GM19452 (cell line): ENCODE data around the gene LYPLA2.
"Not testable (repeated sequence)": the region's sequence is repeated elsewhere in the genome, so short reads cannot be mapped to it uniquely, and the experiment has no call there.

ENCODE experiments used
- ATAC-seq: cut with Tn5 transposase; IDR thresholded peaks from one replicate; pipeline ENCODE4 v1.9.1; 2021; ENCODE audit not compliant: unreplicated experiment

Gene LYPLA2

GRCh38 chr1:23799570-23800399, 8.8 kb downstream of the LYPLA2 start:
- ATAC-seq, result peak; percentile 2

DNA sequence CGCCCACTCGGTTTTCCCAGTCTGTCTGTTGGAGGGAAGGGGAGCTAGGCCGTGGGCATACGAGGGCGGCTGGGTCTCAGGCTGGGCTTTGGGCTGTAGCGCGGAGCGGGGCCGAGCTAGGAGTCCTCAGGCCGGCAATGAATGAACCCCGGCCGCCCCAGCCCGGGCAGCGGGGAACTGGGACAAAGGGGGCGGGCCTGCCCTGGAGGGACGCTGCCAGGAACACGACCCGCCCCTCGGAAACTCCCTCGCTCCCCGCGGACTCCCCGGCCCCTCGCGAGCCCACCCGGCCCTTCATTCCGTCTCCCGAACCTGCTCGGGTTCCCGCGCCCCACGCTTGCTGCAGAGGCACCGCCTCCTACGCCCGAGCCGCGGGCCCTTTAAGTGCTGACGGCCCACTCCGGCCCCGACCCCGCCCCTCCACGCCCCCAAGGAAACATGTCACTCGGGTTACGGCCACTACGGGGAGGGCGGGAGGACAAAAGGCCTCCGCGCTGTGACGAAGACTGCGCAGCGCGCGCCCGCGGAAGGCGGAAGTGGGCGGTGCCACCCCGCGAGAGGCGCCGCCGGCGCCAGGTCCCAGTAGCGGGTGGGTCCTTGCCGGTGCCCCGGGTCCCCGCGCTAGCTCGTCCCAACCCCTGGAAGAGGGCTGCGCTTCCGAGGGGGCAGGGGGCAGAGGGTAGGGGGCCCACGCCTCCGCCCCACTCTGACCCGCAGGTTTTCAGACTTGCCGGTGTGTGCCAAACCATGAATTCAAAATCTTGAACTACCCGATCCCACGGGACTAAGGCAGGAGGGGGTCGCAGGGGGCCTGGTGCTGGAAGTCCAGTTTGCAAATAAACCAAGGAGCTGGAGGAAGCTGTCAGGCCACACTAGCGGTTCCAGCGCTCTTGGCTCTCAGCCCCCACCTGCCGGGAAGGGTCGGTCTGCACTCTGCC, 9.7 kb downstream of the LYPLA2 start, which contains the start of gene GALE:
TSS of gene GALE (minus strand) at position 355 of the 938 bp plus-strand sequence. CDS start 1,747 bp downstream, outside the sequence.
- ATAC-seq, result peak; percentile 75

- ATAC-seq, result no peak
These were observed 10.4 kb downstream of the LYPLA2 start for GRCh38 chr1:23801338-23801748.

- ATAC-seq, result no peak
These were observed 10.9 kb downstream of the LYPLA2 start for GRCh38 chr1:23801876-23802275.

DNA sequence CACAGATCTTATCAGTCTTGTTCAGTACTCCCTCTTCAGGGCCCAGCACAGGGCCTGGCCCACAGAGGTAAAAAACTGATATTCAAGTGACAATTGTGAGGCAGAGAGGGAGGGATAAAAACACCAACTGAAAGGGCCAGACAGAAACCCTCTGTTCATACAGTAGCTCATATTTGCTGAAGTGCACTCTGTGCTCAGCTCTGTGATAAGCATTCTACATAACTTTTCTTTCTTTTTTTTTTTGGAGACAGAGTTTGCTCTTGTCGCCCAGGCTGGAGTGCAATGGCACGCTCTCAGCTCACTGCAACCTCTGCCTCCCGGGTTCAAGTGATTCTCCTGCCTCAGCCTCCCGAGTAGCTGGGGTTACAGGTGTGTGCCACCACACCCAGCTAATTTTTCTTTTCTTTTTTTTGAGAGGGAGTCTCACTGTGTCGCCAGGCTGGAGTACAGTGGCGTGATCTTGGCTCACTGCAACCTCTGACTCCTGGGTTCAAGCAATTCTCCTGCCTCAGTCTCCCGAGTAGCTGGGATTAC, 11.9 kb downstream of the LYPLA2 start:
- not testable (repeated sequence) for ATAC-seq

GRCh38 chr1:23803674-23804073, 12.7 kb downstream of the LYPLA2 start:
- no peak for ATAC-seq

- ATAC-seq, result no peak
These were observed 13.4 kb downstream of the LYPLA2 start for GRCh38 chr1:23804183-23804835.

DNA sequence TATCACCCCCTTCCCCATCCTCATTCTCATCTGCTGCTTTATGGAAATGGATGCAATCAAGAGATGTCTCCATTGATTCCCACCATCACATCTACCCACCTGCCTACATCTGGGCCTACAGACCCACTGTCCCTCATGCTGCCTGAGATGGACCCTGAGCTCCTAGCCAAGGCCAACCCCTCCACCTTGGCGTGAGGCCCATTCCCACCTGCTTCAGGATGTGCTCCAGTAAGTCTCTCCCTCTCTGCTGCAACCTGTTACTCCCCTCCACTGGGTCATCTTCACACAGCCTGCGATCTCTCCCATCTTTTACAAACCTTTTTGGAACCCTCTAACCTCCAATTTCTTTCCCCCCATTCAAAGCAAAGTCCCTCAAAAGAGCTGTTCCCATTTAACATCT, 14.1 kb downstream of the LYPLA2 start:
- ATAC-seq, result no peak

DNA sequence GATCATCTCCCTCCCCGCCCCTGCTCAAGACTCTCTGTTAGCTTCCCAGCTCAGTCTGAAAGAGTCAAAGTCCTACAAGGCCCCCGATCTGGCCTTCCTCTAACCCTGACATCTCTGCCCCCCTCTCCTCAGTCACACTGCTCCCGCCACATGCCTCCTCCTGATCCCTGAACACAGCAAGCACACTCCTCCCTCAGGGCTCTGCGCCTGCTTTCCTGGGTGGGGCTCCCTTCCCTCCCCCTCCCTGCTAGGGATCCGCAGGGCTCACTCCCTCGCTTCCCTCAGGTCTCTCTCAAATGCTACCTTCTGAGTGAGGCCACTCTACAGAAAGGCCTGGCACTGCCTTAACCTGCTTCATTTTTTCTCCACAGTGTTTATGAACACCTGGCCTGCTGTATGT, 15.3 kb downstream of the LYPLA2 start:
- no peak for ATAC-seq

GRCh38 chr1:23807453-23807852, 16.5 kb downstream of the LYPLA2 start:
- no peak for ATAC-seq

GRCh38 chr1:23809751-23810171, 18.8 kb downstream of the LYPLA2 start:
- no peak for ATAC-seq

GRCh38 chr1:23810818-23811540, 20.0 kb downstream of the LYPLA2 start:
- peak; percentile 68 for ATAC-seq

- ATAC-seq, result no peak
These were observed 23.1 kb downstream of the LYPLA2 start for GRCh38 chr1:23814016-23814415.

DNA sequence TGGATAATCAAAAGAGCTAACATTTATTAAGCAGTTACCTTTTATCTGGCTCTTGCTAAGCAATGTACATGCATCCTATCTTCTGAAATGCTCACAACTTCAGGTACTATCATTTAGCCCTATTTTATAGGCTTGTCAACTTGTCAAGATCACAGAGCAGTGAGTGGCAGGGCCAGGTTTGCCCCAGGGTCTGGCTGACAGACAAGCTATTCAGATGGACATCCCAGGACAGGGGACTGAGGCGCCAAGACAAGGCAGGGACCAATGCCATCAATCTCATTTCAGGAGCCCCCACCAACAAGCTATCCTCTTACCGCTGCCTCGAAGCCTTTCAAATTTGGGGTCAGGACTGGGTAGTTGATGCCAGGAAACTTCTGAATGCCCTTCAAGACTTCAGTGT, 25.4 kb downstream of the LYPLA2 start:
- ATAC-seq, result no peak

DNA sequence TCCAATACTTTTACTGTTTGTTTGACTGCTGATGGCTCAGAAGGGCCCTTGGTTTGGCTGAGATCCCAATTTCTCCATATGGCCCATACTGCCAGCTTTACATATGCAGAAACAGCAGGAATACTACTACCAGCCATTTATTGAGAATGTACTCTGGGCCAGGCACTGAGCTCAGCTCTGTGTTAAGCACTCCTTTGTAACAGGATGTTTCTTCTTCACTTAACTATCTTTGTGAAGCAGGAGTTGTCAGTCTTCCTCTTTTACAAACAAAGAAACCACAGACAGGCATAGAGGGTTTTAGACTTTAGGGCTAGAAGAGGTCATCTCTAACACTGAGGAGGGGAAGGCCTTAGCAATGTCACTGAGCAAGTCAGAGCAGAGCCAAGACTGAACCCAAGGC, 26.0 kb downstream of the LYPLA2 start:
- ATAC-seq, result no peak

- ATAC-seq, result no peak
These were observed 26.7 kb downstream of the LYPLA2 start for GRCh38 chr1:23817633-23818032.

DNA sequence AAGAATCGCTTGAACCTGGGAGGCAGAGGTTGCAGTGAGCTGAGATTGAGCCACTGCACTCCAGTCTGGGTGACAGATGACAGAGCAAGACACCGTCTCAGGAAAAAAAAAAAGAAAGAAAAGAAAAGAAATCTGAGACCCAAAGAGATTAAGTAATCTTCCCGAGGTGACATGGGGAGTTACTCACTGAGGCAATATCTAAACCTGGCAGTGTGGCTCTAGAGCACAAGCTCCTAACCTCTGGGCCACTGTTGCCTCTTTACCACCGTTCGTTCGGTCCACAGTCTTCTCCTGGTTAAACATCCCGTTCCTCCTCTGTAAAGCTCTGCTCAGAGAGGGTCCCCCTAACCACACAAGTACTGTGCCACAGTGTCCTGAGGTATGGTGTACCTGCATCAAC, 32.8 kb downstream of the LYPLA2 start:
- no peak for ATAC-seq

- no peak for ATAC-seq
These were observed 33.7 kb downstream of the LYPLA2 start for GRCh38 chr1:23824711-23825075.

GRCh38 chr1:23825076-23825761, 34.3 kb downstream of the LYPLA2 start, which contains the start of gene HMGCL:
Gene HMGCL, minus strand, starts transcription at chr1:23825429. Its CDS starts 14 bp downstream, at chr1:23825415.
- peak; percentile 69 for ATAC-seq
